Lower leg skin (tissue), 4 donors: ENCODE data around the gene GRAP2. TPM values are rescaled to one million over a fixed set of nuclear protein-coding genes. Genes with fewer than 3 reads are reported as not detected.

ENCODE experiments used
- DNase-seq, 2 donors: peaks; one replicate each; pipeline ENCODE4 v3.0.0-alpha.2; 2019; ENCODE audit warnings: low spot score in 2 of 2
- H3K4me3 ChIP-seq: fragments of 200-600 bp; sonication (generic); 2 replicates; pipeline ENCODE4 v1.5.1; 2017; ENCODE audit warnings: mild to moderate bottlenecking, low read depth; ENCODE audit not compliant: poor library complexity, severe bottlenecking
- CTCF ChIP-seq, 3 donors: fragments of 450-650 bp; IDR thresholded peaks; one replicate each; pipeline ENCODE4 v1.5.1; 2016; ENCODE audit warnings: antibody characterized with exemption in 3 of 3, mild to moderate bottlenecking in 3 of 3, moderate library complexity in 2 of 3
- POLR2A ChIP-seq, 2 donors: fragments of 450-650 bp; IDR thresholded peaks; one replicate each; pipeline ENCODE4 v1.6.1; 2016 to 2017; ENCODE audit warnings: antibody characterized with exemption in 2 of 2, mild to moderate bottlenecking in 1 of 2, moderate library complexity in 1 of 2
- WGBS, 2 donors: methylation state at CpG; one replicate each; pipeline ENCODE4 v1.1.5; 2018; 5-methylcytosine and 5-hydroxymethylcytosine counted together
- intact Hi-C: fragments of 100-400 bp; cut with DNase I; formaldehyde crosslinking; loops from one replicate; pipeline ENCODE4 v1.15.0; 2023; ENCODE audit warnings: low total_unique reads
- total RNA-seq, 4 donors: library from RNA; depleted of rRNA; stranded (reverse); fragments of >200 nt; gene quantifications; one replicate each; pipeline ENCODE4 v1.1.0, GENCODE V29; 2016

Gene GRAP2
- total RNA-seq, 4 donors from 2014 or later = 0.72 to 1.3 (median 0.96) TPM

GRCh38 chr22:40000171-40000570, 99.3 kb downstream of the GRAP2 start:
- TF ChIP-seq POLR2A (IDR thresholded peaks at IDR 0.05) (no peak), CTCF (IDR thresholded peaks at IDR 0.05) (no peak)
- intact Hi-C loops = no loop called here
- H3K4me3 ChIP-seq = no peak overlapping the region
- DNase-seq = no peak
- 62 to 70% methylated on average over 5 of the region's 5 CpGs for WGBS, 2 donors

GRCh38 chr22:40001106-40001505, 100.2 kb downstream of the GRAP2 start:
- WGBS, 2 donors = 52 to 54% methylated on average over 4 of the region's 4 CpGs
- intact Hi-C loops = no loop called here
- no peak for DNase-seq
- no peak overlapping the region for H3K4me3 ChIP-seq
- TF ChIP-seq POLR2A (IDR thresholded peaks at IDR 0.05) (no peak), CTCF (IDR thresholded peaks at IDR 0.05) (no peak)

- intact Hi-C loops = no loop called here
- no peak for DNase-seq
- TF ChIP-seq POLR2A (IDR thresholded peaks at IDR 0.05) (no peak), CTCF (IDR thresholded peaks at IDR 0.05) (no peak)
- WGBS, 2 donors = 53 to 54% methylated on average over 14 of the region's 14 CpGs
- no peak overlapping the region for H3K4me3 ChIP-seq
Observed at GRCh38 chr22:40001800-40002577, 101.1 kb downstream of the GRAP2 start.

GRCh38 chr22:40002935-40003715, 102.2 kb downstream of the GRAP2 start:
- H3K4me3 ChIP-seq = no peak overlapping the region
- 62 to 76% methylated on average over 5 to 6 of the region's 6 CpGs for WGBS, 2 donors
- DNase-seq = no peak
- intact Hi-C loops = no loop called here
- no peak for TF ChIP-seq CTCF (IDR thresholded peaks at IDR 0.05)
- no peak for TF ChIP-seq POLR2A (IDR thresholded peaks at IDR 0.05)

GRCh38 chr22:40004836-40005235, 104.0 kb downstream of the GRAP2 start:
- no peak for TF ChIP-seq CTCF (IDR thresholded peaks at IDR 0.05)
- TF ChIP-seq POLR2A (IDR thresholded peaks at IDR 0.05) = no peak
- 42 to 45% methylated on average over 6 of the region's 6 CpGs for WGBS, 2 donors
- DNase-seq = no peak
- no peak overlapping the region for H3K4me3 ChIP-seq
- intact Hi-C loops = no loop called here
